Measurements from ENCODE around the gene ST6GAL1. TPM values are rescaled to one million over a fixed set of nuclear protein-coding genes. Genes with fewer than 3 reads are reported as not detected.

The ST6GAL1 gene
- total and polyA plus RNA-seq, 9 donors = 9.4 to 17.3 (median 13.0) TPM

- H3K4me1 ChIP-seq (ENCODE audit: control insufficient read depth, insufficient read depth, low read length) = no peaks in the 10 kb centered on the region
- no peak overlapping the region for H3K27ac ChIP-seq (ENCODE audit: low read length)
- H3K9me3 ChIP-seq (replicated peaks; ENCODE audit: control insufficient read depth, low read depth, low read length) = peaks cover 5% of the 10 kb centered on the region
- no peak overlapping the region for H3K4me3 ChIP-seq (ENCODE audit: low read length)
- WGBS (ENCODE audit: insufficient coverage) = 63% methylated on average over 1 of the region's 5 CpGs
- no peaks in the 10 kb centered on the region for H3K27me3 ChIP-seq (ENCODE audit: control insufficient read depth, insufficient read depth, low read length)
- H3K36me3 ChIP-seq (ENCODE audit: control insufficient read depth, insufficient read depth, low read length) = no peaks in the 10 kb centered on the region
- no peak for DNase-seq
Observed at GRCh38 chr3:187085021-187085666, 154.8 kb downstream of the ST6GAL1 start.

- Histone ChIP-seq H3K4me1 (ENCODE audit: control insufficient read depth, insufficient read depth, low read length) (no peaks in the 10 kb centered on the region), H3K36me3 (ENCODE audit: control insufficient read depth, insufficient read depth, low read length) (no peaks in the 10 kb centered on the region), H3K9me3 (replicated peaks; ENCODE audit: control insufficient read depth, low read depth, low read length) (peaks cover 5% of the 10 kb centered on the region), H3K27ac (ENCODE audit: low read length) (no peak overlapping the region), H3K27me3 (ENCODE audit: control insufficient read depth, insufficient read depth, low read length) (no peaks in the 10 kb centered on the region), H3K4me3 (ENCODE audit: low read length) (no peak overlapping the region)
- DNase-seq = no peak
- no CpG with 5 or more reads among the region's 1 CpG for WGBS (ENCODE audit: insufficient coverage)
Observed at GRCh38 chr3:187085933-187086332, 155.6 kb downstream of the ST6GAL1 start.

- H3K27ac ChIP-seq (ENCODE audit: low read length) = no peak overlapping the region
- no CpG with 5 or more reads among the region's 3 CpGs for WGBS (ENCODE audit: insufficient coverage)
- H3K9me3 ChIP-seq (replicated peaks; ENCODE audit: control insufficient read depth, low read depth, low read length) = peaks cover 5% of the 10 kb centered on the region
- no peaks in the 10 kb centered on the region for H3K27me3 ChIP-seq (ENCODE audit: control insufficient read depth, insufficient read depth, low read length)
- no peaks in the 10 kb centered on the region for H3K36me3 ChIP-seq (ENCODE audit: control insufficient read depth, insufficient read depth, low read length)
- no peak for DNase-seq
- no peak overlapping the region for H3K4me3 ChIP-seq (ENCODE audit: low read length)
- H3K4me1 ChIP-seq (ENCODE audit: control insufficient read depth, insufficient read depth, low read length) = no peaks in the 10 kb centered on the region
Observed at GRCh38 chr3:187086831-187087230, 156.5 kb downstream of the ST6GAL1 start.

GRCh38 chr3:187088701-187089100 is 158.4 kb downstream of the ST6GAL1 start:
- H3K27ac ChIP-seq (ENCODE audit: low read length) = no peak overlapping the region
- no peak for DNase-seq
- no CpG with 5 or more reads among the region's 1 CpG for WGBS (ENCODE audit: insufficient coverage)
- no peaks in the 10 kb centered on the region for H3K4me1 ChIP-seq (ENCODE audit: control insufficient read depth, insufficient read depth, low read length)
- H3K36me3 ChIP-seq (ENCODE audit: control insufficient read depth, insufficient read depth, low read length) = no peaks in the 10 kb centered on the region
- no peaks in the 10 kb centered on the region for H3K27me3 ChIP-seq (ENCODE audit: control insufficient read depth, insufficient read depth, low read length)
- H3K4me3 ChIP-seq (ENCODE audit: low read length) = no peak overlapping the region
- H3K9me3 ChIP-seq (replicated peaks; ENCODE audit: control insufficient read depth, low read depth, low read length) = peaks cover 9% of the 10 kb centered on the region

- Histone ChIP-seq H3K4me1 (ENCODE audit: control insufficient read depth, insufficient read depth, low read length) (no peaks in the 10 kb centered on the region), H3K27me3 (ENCODE audit: control insufficient read depth, insufficient read depth, low read length) (no peaks in the 10 kb centered on the region), H3K27ac (ENCODE audit: low read length) (no peak overlapping the region), H3K36me3 (ENCODE audit: control insufficient read depth, insufficient read depth, low read length) (no peaks in the 10 kb centered on the region), H3K4me3 (ENCODE audit: low read length) (no peak overlapping the region), H3K9me3 (replicated peaks; ENCODE audit: control insufficient read depth, low read depth, low read length) (peaks cover 9% of the 10 kb centered on the region)
- DNase-seq = no peak
- WGBS (ENCODE audit: insufficient coverage) = no CpG with 5 or more reads among the region's 1 CpG
Observed at GRCh38 chr3:187093320-187093719, 163.0 kb downstream of the ST6GAL1 start.

GRCh38 chr3:187098923-187099512 is 168.7 kb downstream of the ST6GAL1 start:
- Histone ChIP-seq H3K9me3 (replicated peaks; ENCODE audit: control insufficient read depth, low read depth, low read length) (peaks cover 3% of the 10 kb centered on the region), H3K27ac (ENCODE audit: low read length) (no peak overlapping the region), H3K4me1 (ENCODE audit: control insufficient read depth, insufficient read depth, low read length) (peaks cover 12% of the 10 kb centered on the region), H3K36me3 (ENCODE audit: control insufficient read depth, insufficient read depth, low read length) (no peaks in the 10 kb centered on the region), H3K4me3 (ENCODE audit: low read length) (no peak overlapping the region), H3K27me3 (ENCODE audit: control insufficient read depth, insufficient read depth, low read length) (no peaks in the 10 kb centered on the region)
- no peak for DNase-seq
- WGBS (ENCODE audit: insufficient coverage) = no CpG with 5 or more reads among the region's 2 CpGs

- Histone ChIP-seq H3K9me3 (replicated peaks; ENCODE audit: control insufficient read depth, low read depth, low read length) (no peaks in the 10 kb centered on the region), H3K27ac (ENCODE audit: low read length) (peak overlapping the region; percentile 76), H3K36me3 (ENCODE audit: control insufficient read depth, insufficient read depth, low read length) (no peaks in the 10 kb centered on the region), H3K4me3 (ENCODE audit: low read length) (peak overlapping the region; percentile 8), H3K27me3 (ENCODE audit: control insufficient read depth, insufficient read depth, low read length) (no peaks in the 10 kb centered on the region), H3K4me1 (ENCODE audit: control insufficient read depth, insufficient read depth, low read length) (peaks cover 17% of the 10 kb centered on the region)
- peak; percentile 88 for DNase-seq
- 24% methylated on average over 3 of the region's 9 CpGs for WGBS (ENCODE audit: insufficient coverage)
Observed at GRCh38 chr3:187101184-187102072, 171.1 kb downstream of the ST6GAL1 start.

GRCh38 chr3:187102073-187102634 is 171.8 kb downstream of the ST6GAL1 start:
- H3K27ac ChIP-seq (ENCODE audit: low read length) = peak overlapping the region; percentile 76
- no peaks in the 10 kb centered on the region for H3K9me3 ChIP-seq (replicated peaks; ENCODE audit: control insufficient read depth, low read depth, low read length)
- peak overlapping the region; percentile 8 for H3K4me3 ChIP-seq (ENCODE audit: low read length)
- H3K27me3 ChIP-seq (ENCODE audit: control insufficient read depth, insufficient read depth, low read length) = no peaks in the 10 kb centered on the region
- WGBS (ENCODE audit: insufficient coverage) = no CpG with 5 or more reads among the region's 1 CpG
- peaks cover 17% of the 10 kb centered on the region for H3K4me1 ChIP-seq (ENCODE audit: control insufficient read depth, insufficient read depth, low read length)
- H3K36me3 ChIP-seq (ENCODE audit: control insufficient read depth, insufficient read depth, low read length) = no peaks in the 10 kb centered on the region
- DNase-seq = no peak

GRCh38 chr3:187103251-187103650 is 172.9 kb downstream of the ST6GAL1 start:
- 67% methylated on average over 1 of the region's 5 CpGs for WGBS (ENCODE audit: insufficient coverage)
- no peaks in the 10 kb centered on the region for H3K9me3 ChIP-seq (replicated peaks; ENCODE audit: control insufficient read depth, low read depth, low read length)
- no peak overlapping the region for H3K27ac ChIP-seq (ENCODE audit: low read length)

GRCh38 chr3:187104342-187104741 is 174.0 kb downstream of the ST6GAL1 start:
- Histone ChIP-seq H3K36me3 (ENCODE audit: control insufficient read depth, insufficient read depth, low read length) (no peaks in the 10 kb centered on the region), H3K4me1 (ENCODE audit: control insufficient read depth, insufficient read depth, low read length) (peaks cover 17% of the 10 kb centered on the region), H3K27me3 (ENCODE audit: control insufficient read depth, insufficient read depth, low read length) (no peaks in the 10 kb centered on the region), H3K4me3 (ENCODE audit: low read length) (no peak overlapping the region), H3K27ac (ENCODE audit: low read length) (peak overlapping the region; percentile 83), H3K9me3 (replicated peaks; ENCODE audit: control insufficient read depth, low read depth, low read length) (no peaks in the 10 kb centered on the region)
- no peak for DNase-seq
- WGBS (ENCODE audit: insufficient coverage) = 61% methylated on average over 7 of the region's 7 CpGs

More at GRCh38 chr3:187103251-187103650, 172.9 kb downstream of the ST6GAL1 start:
- DNase-seq = no peak
- no peak overlapping the region for H3K4me3 ChIP-seq (ENCODE audit: low read length)
- H3K36me3 ChIP-seq (ENCODE audit: control insufficient read depth, insufficient read depth, low read length) = no peaks in the 10 kb centered on the region
- peaks cover 17% of the 10 kb centered on the region for H3K4me1 ChIP-seq (ENCODE audit: control insufficient read depth, insufficient read depth, low read length)
- H3K27me3 ChIP-seq (ENCODE audit: control insufficient read depth, insufficient read depth, low read length) = no peaks in the 10 kb centered on the region

Measured in muscle of leg (tissue), 11 donors.